Measurements from ENCODE around the gene SEMA6D. TPM values are rescaled to one million over a fixed set of nuclear protein-coding genes. Genes with fewer than 3 reads are reported as not detected.

SEMA6D gene
- total RNA-seq, 1 donor from 2014 or later: 1.8 TPM

- no peaks in the 10 kb centered on the region for H3K36me3 ChIP-seq (ENCODE audit: control insufficient read depth, insufficient read depth, low read length)
- DNase-seq (ENCODE audit: low read depth): no peak
- H3K27me3 ChIP-seq (ENCODE audit: control insufficient read depth, insufficient read depth, low read length): no peaks in the 10 kb centered on the region
- no peak overlapping the region for H3K4me3 ChIP-seq (ENCODE audit: low read depth, low read length)
- TF ChIP-seq CTCF (IDR thresholded peaks at IDR 0.05; ENCODE audit: insufficient read depth, low read length, poor library complexity, severe bottlenecking): no peak
Observed at GRCh38 chr15:47767035-47767434, 49.7 kb downstream of the SEMA6D start.

GRCh38 chr15:47768735-47769134, 51.4 kb downstream of the SEMA6D start:
- TF ChIP-seq CTCF (IDR thresholded peaks at IDR 0.05; ENCODE audit: insufficient read depth, low read length, poor library complexity, severe bottlenecking): no peak
- Histone ChIP-seq H3K4me3 (ENCODE audit: low read depth, low read length) (no peak overlapping the region), H3K36me3 (ENCODE audit: control insufficient read depth, insufficient read depth, low read length) (no peaks in the 10 kb centered on the region), H3K27me3 (ENCODE audit: control insufficient read depth, insufficient read depth, low read length) (no peaks in the 10 kb centered on the region)
- no peak for DNase-seq (ENCODE audit: low read depth)

GRCh38 chr15:47769166-47769565, 51.9 kb downstream of the SEMA6D start:
- DNase-seq (ENCODE audit: low read depth): no peak
- no peak for TF ChIP-seq CTCF (IDR thresholded peaks at IDR 0.05; ENCODE audit: insufficient read depth, low read length, poor library complexity, severe bottlenecking)
- no peaks in the 10 kb centered on the region for H3K36me3 ChIP-seq (ENCODE audit: control insufficient read depth, insufficient read depth, low read length)
- H3K4me3 ChIP-seq (ENCODE audit: low read depth, low read length): no peak overlapping the region
- H3K27me3 ChIP-seq (ENCODE audit: control insufficient read depth, insufficient read depth, low read length): no peaks in the 10 kb centered on the region

GRCh38 chr15:47773143-47773542, 55.8 kb downstream of the SEMA6D start:
- peak; percentile 61 for DNase-seq (ENCODE audit: low read depth)
- H3K27me3 ChIP-seq (ENCODE audit: control insufficient read depth, insufficient read depth, low read length): no peaks in the 10 kb centered on the region
- no peak overlapping the region for H3K4me3 ChIP-seq (ENCODE audit: low read depth, low read length)
- no peaks in the 10 kb centered on the region for H3K36me3 ChIP-seq (ENCODE audit: control insufficient read depth, insufficient read depth, low read length)
- TF ChIP-seq CTCF (IDR thresholded peaks at IDR 0.05; ENCODE audit: insufficient read depth, low read length, poor library complexity, severe bottlenecking): no peak

- TF ChIP-seq CTCF (IDR thresholded peaks at IDR 0.05; ENCODE audit: insufficient read depth, low read length, poor library complexity, severe bottlenecking): no peak
- no peak overlapping the region for H3K4me3 ChIP-seq (ENCODE audit: low read depth, low read length)
- H3K36me3 ChIP-seq (ENCODE audit: control insufficient read depth, insufficient read depth, low read length): no peaks in the 10 kb centered on the region
- H3K27me3 ChIP-seq (ENCODE audit: control insufficient read depth, insufficient read depth, low read length): no peaks in the 10 kb centered on the region
- no peak for DNase-seq (ENCODE audit: low read depth)
Observed at GRCh38 chr15:47778263-47778770, 61.0 kb downstream of the SEMA6D start.

- H3K4me3 ChIP-seq (ENCODE audit: low read depth, low read length): no peak overlapping the region
- DNase-seq (ENCODE audit: low read depth): no peak
- no peak for TF ChIP-seq CTCF (IDR thresholded peaks at IDR 0.05; ENCODE audit: insufficient read depth, low read length, poor library complexity, severe bottlenecking)
- no peaks in the 10 kb centered on the region for H3K27me3 ChIP-seq (ENCODE audit: control insufficient read depth, insufficient read depth, low read length)
- H3K36me3 ChIP-seq (ENCODE audit: control insufficient read depth, insufficient read depth, low read length): no peaks in the 10 kb centered on the region
Observed at GRCh38 chr15:47780971-47781370, 63.7 kb downstream of the SEMA6D start.

Measured in kidney epithelial cell (primary cell).